Transverse colon (tissue), 3 donors: Measurements from ENCODE around the gene BMP2K.

Experiments used
- CTCF ChIP-seq, 5 experiments: fragments of 200-600 bp in 3 of 5; fragments of 450-650 bp in 2 of 5; sonication (generic) in 3 of 5; IDR thresholded peaks; 1 replicate in 2 of 5; 2 replicates in 3 of 5; pipeline ENCODE4 v1.5.1; 2016 to 2017; ENCODE audit warnings: antibody characterized with exemption in 5 of 5, inconsistent platforms in 3 of 5, mild to moderate bottlenecking in 2 of 5, moderate library complexity in 1 of 5
- POLR2A ChIP-seq: fragments of 450-650 bp; IDR thresholded peaks from one replicate; pipeline ENCODE4 v1.6.1; 2016; ENCODE audit warnings: antibody characterized with exemption, mild to moderate bottlenecking, moderate library complexity

- TF ChIP-seq POLR2A = no peak
- no peak for TF ChIP-seq CTCF (IDR thresholded peaks at IDR 0.05)
Measured at GRCh38 chr4:78763251-78763650, 12.9 kb upstream of the BMP2K start.
